ENCODE results near the gene DOCK2. TPM values are rescaled to one million over a fixed set of nuclear protein-coding genes. Genes with fewer than 3 reads are reported as not detected.

DOCK2 gene
- total RNA-seq, 2 experiments from 2014 or later, result 161 to 205 TPM

- no TSS peak for BruUV-seq (replicated peaks)
- intact Hi-C loops (cut with micrococcal nuclease; ENCODE audit: unreplicated experiment), result no loop called here
- no peaks in the 10 kb centered on the region for H4K20me1 ChIP-seq (ENCODE audit: insufficient read depth, low read length)
- H3K79me2 ChIP-seq (ENCODE audit: insufficient read depth, low read depth, low read length), result no peaks in the 10 kb centered on the region
- H3K27ac ChIP-seq (ENCODE audit: low read depth, low read length, poor library complexity, severe bottlenecking), result no peak overlapping the region
- ChIA-PET POLR2A (interaction anchor here (0.6 kb wide), 1 partner anchor 10 kb away, joined by 3 read pairs; no protein-coding TSS in a partner anchor), CTCF (ENCODE audit: unreplicated experiment) (no interaction called here)
- no peak for DNase-seq (ENCODE audit: low spot score)
- H3K4me2 ChIP-seq (ENCODE audit: low read length), result no peak overlapping the region
- no peak overlapping the region for H2AFZ ChIP-seq (ENCODE audit: low read length)
- no peak overlapping the region for H3K4me3 ChIP-seq (ENCODE audit: low read depth, low read length, poor library complexity, severe bottlenecking)
- TF ChIP-seq, protein P1, sequence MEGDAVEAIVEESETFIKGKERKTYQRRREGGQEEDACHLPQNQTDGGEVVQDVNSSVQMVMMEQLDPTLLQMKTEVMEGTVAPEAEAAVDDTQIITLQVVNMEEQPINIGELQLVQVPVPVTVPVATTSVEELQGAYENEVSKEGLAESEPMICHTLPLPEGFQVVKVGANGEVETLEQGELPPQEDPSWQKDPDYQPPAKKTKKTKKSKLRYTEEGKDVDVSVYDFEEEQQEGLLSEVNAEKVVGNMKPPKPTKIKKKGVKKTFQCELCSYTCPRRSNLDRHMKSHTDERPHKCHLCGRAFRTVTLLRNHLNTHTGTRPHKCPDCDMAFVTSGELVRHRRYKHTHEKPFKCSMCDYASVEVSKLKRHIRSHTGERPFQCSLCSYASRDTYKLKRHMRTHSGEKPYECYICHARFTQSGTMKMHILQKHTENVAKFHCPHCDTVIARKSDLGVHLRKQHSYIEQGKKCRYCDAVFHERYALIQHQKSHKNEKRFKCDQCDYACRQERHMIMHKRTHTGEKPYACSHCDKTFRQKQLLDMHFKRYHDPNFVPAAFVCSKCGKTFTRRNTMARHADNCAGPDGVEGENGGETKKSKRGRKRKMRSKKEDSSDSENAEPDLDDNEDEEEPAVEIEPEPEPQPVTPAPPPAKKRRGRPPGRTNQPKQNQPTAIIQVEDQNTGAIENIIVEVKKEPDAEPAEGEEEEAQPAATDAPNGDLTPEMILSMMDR (conservative IDR thresholded peaks at IDR 0.05; ENCODE audit: low read length), result no peak
- no peak for TF ChIP-seq EZH2phosphoT487 (IDR thresholded peaks at IDR 0.05; ENCODE audit: borderline replicate concordance, low read depth, low read length)
- H3K9me2 ChIP-seq (ENCODE audit: insufficient read depth, low read length), result no peaks in the 10 kb centered on the region
- H3K36me3 ChIP-seq (ENCODE audit: insufficient read depth, low read length), result peaks cover 31% of the 10 kb centered on the region; the same call in 1 of the 2 replicates
- no peaks in the 10 kb centered on the region for H3K9me3 ChIP-seq (ENCODE audit: low read length)
- H3K4me1 ChIP-seq (ENCODE audit: insufficient read depth, low read length, poor library complexity, severe bottlenecking), result no peaks in the 10 kb centered on the region
Observed at GRCh38 chr5:169797577-169797976, 160.5 kb downstream of the DOCK2 start.

DNA sequence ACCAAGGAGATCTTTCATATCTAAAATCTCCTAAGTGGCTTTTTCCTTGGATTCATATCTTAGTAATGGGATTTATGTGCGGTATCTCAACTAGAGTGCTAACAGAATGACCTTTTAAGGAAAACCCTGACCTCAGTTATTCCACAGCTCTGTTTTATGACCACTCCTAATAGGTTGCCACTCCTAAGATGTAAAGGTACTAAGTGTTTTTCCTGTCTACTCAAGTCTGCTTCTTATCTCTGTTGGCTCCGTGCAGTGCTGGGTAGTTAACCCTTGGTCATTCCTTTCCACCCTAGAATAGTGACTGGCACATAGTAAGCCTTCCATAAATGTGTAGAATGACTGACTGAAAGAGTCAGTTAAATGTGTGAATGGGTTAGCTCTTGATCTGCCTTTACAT, 161.4 kb downstream of the DOCK2 start:
- no TSS peak for BruUV-seq (replicated peaks)
- no peak overlapping the region for H3K27ac ChIP-seq (ENCODE audit: low read depth, low read length, poor library complexity, severe bottlenecking)
- H3K4me3 ChIP-seq (ENCODE audit: low read depth, low read length, poor library complexity, severe bottlenecking), result no peak overlapping the region
- no peak for DNase-seq (ENCODE audit: low spot score)
- no peak overlapping the region for H3K4me2 ChIP-seq (ENCODE audit: low read length)
- H3K36me3 ChIP-seq (ENCODE audit: insufficient read depth, low read length), result peaks cover 29% of the 10 kb centered on the region
- no peaks in the 10 kb centered on the region for H3K4me1 ChIP-seq (ENCODE audit: insufficient read depth, low read length, poor library complexity, severe bottlenecking)
- TF ChIP-seq, protein P1 (conservative IDR thresholded peaks at IDR 0.05; ENCODE audit: low read length), result no peak
- TF ChIP-seq EZH2phosphoT487 (IDR thresholded peaks at IDR 0.05; ENCODE audit: borderline replicate concordance, low read depth, low read length), result no peak
- H3K9me2 ChIP-seq (ENCODE audit: insufficient read depth, low read length), result no peaks in the 10 kb centered on the region
- no peak overlapping the region for H2AFZ ChIP-seq (ENCODE audit: low read length)
- intact Hi-C loops (cut with micrococcal nuclease; ENCODE audit: unreplicated experiment), result no loop called here
- ChIA-PET POLR2A (interaction anchor here (0.8 to 1.3 kb wide), 3 partner anchors 14 to 17 kb away, joined by 3 to 4 read pairs (median 3); no protein-coding TSS in a partner anchor), CTCF (ENCODE audit: unreplicated experiment) (no interaction called here)
- no peaks in the 10 kb centered on the region for H3K9me3 ChIP-seq (ENCODE audit: low read length)
- no peaks in the 10 kb centered on the region for H3K79me2 ChIP-seq (ENCODE audit: insufficient read depth, low read depth, low read length)
- no peaks in the 10 kb centered on the region for H4K20me1 ChIP-seq (ENCODE audit: insufficient read depth, low read length)

DNA sequence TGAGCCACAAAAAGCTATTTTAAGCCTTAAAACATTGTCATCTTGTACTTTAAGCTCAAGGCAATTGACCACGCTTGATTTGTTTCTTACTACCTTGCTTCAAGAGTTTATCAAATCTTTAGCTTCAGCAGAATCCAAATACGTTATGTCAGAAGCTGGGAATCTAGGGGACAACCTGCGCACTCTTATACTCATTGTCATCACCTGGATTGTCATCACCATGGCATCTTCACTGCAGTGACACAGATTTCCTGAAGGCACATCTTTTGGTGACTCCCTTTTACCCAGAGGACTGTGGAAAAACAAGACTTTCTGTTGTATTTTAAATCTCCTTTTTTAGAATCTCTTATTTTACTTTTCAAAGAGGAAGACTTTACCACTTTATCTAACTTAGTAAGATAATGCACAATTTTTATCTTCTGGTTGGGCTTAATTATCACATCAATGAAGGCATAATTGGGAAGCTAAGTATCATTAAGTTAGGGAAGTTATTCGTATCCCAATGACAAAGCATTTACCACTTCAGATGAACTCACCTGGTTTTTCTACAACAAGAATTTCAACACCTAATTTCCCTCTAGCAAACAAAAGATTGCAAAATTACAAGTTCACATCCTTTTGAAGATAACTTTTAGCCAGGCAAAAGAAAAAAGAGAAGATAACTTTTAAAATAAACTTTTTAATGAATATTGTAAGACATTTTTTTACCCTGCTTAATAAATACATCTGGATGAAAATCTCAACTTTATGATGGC, 162.0 kb downstream of the DOCK2 start:
- H3K9me3 ChIP-seq (ENCODE audit: low read length), result no peaks in the 10 kb centered on the region
- intact Hi-C loops (cut with micrococcal nuclease; ENCODE audit: unreplicated experiment), result no loop called here
- no TSS peak for BruUV-seq (replicated peaks)
- TF ChIP-seq, protein P1 (conservative IDR thresholded peaks at IDR 0.05; ENCODE audit: low read length), result no peak
- no peak for TF ChIP-seq EZH2phosphoT487 (IDR thresholded peaks at IDR 0.05; ENCODE audit: borderline replicate concordance, low read depth, low read length)
- H3K36me3 ChIP-seq (ENCODE audit: insufficient read depth, low read length), result peaks cover 29% of the 10 kb centered on the region
- no peak overlapping the region for H3K27ac ChIP-seq (ENCODE audit: low read depth, low read length, poor library complexity, severe bottlenecking)
- H3K4me2 ChIP-seq (ENCODE audit: low read length), result no peak overlapping the region
- H3K9me2 ChIP-seq (ENCODE audit: insufficient read depth, low read length), result no peaks in the 10 kb centered on the region
- no peak overlapping the region for H2AFZ ChIP-seq (ENCODE audit: low read length)
- no peaks in the 10 kb centered on the region for H3K4me1 ChIP-seq (ENCODE audit: insufficient read depth, low read length, poor library complexity, severe bottlenecking)
- H3K79me2 ChIP-seq (ENCODE audit: insufficient read depth, low read depth, low read length), result no peaks in the 10 kb centered on the region
- ChIA-PET POLR2A (interaction anchor here (0.6 to 1.4 kb wide), 5 partner anchors 11 to 380 kb away, joined by 3 to 5 read pairs (median 4); no protein-coding TSS in a partner anchor), CTCF (ENCODE audit: unreplicated experiment) (no interaction called here)
- H3K4me3 ChIP-seq (ENCODE audit: low read depth, low read length, poor library complexity, severe bottlenecking), result no peak overlapping the region
- no peaks in the 10 kb centered on the region for H4K20me1 ChIP-seq (ENCODE audit: insufficient read depth, low read length)
- DNase-seq (ENCODE audit: low spot score), result no peak

Data from OCI-LY7 (cell line).